ENCODE data around the gene PCDH12.

Gene PCDH12

DNA sequence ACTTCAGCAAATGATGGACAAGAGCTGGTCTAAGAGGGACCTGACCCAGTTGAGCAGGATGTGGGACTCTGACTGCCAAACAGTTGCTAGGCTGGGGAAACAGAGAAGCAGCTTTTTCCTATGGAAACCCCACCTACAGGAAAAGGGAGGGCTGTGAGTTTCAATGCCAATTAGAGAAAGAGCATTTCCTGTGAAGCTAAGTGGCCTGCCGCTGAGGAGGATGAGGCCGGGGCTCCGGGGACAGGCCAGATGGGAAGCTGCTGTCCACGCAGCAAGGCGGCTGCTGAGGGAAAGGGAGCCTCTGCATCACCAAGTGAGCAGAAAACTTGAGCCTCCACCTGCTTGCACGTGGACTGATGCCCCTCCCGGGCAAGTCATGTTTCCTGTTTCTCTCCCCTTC is at the start of gene PCDH12:
PCDH12 (minus strand) TSS at position 90 of the 400 bp plus-strand sequence. CDS start 351 bp downstream, outside the sequence.
- TF ChIP-seq, protein P1, sequence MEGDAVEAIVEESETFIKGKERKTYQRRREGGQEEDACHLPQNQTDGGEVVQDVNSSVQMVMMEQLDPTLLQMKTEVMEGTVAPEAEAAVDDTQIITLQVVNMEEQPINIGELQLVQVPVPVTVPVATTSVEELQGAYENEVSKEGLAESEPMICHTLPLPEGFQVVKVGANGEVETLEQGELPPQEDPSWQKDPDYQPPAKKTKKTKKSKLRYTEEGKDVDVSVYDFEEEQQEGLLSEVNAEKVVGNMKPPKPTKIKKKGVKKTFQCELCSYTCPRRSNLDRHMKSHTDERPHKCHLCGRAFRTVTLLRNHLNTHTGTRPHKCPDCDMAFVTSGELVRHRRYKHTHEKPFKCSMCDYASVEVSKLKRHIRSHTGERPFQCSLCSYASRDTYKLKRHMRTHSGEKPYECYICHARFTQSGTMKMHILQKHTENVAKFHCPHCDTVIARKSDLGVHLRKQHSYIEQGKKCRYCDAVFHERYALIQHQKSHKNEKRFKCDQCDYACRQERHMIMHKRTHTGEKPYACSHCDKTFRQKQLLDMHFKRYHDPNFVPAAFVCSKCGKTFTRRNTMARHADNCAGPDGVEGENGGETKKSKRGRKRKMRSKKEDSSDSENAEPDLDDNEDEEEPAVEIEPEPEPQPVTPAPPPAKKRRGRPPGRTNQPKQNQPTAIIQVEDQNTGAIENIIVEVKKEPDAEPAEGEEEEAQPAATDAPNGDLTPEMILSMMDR (IDR thresholded peaks at IDR 0.05; ENCODE audit: low read depth, low read length, missing control alignments): no peak
- DNase-seq (ENCODE audit: extremely low read depth, low read depth): no peak
- no peak within 1 kb of the TSS for H3K4me3 ChIP-seq (replicated peaks; ENCODE audit: low read depth, low read length)

DNA sequence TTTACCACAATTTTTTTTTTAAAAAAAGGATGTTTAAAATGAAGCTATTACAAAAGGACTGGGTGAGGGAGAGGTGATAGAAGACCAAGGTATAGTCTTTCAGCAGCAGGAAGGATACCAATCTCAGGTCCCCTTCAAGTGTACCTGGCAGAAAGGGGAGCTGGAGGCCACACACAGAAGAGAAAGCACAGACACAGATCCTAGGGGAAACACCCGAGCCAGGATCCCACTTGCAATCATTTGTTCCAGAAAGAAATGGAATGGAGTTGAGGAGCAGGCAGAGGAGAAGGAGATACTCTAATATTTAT is 49.2 kb upstream of the PCDH12 start:
- TF ChIP-seq, protein P1 (IDR thresholded peaks at IDR 0.05; ENCODE audit: low read depth, low read length, missing control alignments): no peak
- no peak overlapping the region for H3K4me3 ChIP-seq (replicated peaks; ENCODE audit: low read depth, low read length)
- no peak for DNase-seq (ENCODE audit: extremely low read depth, low read depth)

DNA sequence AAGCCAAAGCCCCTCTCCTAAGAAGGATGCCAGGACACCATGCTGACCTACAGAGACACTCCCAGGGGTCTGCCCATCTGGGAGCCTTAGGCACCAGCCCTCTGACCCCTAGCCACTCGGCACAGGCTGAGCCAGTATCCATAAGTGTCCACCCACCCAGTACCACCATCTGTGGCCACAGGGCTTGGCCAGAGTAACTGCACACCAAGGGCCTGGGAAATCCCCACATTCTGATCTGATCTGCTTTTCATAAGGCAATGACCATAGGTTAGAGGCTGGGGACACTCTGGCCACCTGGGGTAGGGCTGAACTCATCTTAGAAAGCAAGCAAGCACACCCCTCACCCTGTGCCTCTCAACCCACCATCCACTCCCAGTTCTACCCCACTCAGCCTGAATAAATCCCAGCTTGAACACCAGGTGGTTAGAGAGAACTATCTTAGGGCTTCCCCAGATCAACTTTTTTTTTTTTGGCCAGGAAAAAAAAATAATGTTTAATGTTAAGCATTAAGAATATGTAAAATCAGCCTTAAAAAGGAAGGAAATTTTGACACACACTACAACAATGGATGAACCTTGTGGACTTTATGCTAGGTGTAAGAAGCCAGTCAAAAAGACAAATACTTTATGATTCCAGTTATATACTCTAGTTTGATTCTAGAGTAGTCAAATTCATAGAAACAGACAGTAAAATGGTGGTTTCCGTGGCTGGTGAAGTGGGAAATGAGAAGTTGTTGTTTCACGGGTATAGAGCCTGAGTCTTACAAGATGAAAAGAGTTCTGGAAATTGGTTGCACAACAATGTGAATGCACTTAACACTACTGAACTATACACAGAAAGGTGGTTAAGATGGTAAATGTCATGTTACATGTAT is 48.6 kb upstream of the PCDH12 start:
- TF ChIP-seq, protein P1 (IDR thresholded peaks at IDR 0.05; ENCODE audit: low read depth, low read length, missing control alignments): no peak
- no peak overlapping the region for H3K4me3 ChIP-seq (replicated peaks; ENCODE audit: low read depth, low read length)
- no peak for DNase-seq (ENCODE audit: extremely low read depth, low read depth)

DNA sequence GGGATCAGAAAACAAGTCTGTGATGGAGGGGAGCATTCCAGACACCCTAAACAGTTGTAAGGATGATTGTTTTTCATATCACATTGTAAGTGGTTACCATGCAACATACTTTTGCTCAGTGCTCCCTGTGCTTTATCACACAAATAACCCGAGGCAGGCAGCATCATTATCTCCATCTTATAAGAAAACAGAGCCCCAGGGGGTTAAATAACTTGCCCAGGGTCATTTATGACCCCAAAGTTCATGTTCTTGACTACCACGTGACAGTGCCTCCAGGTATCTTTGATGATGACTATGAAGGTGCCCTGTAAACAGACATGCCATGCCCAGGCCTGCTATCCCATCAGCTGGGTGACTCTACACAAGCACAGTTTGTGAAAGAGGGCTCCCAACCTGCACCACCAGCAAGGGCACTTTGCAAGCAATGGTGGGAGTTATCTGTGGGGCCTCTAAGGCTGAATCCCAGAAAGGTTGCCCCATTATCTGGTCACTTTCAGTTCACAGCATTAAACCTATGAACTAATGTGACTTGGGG is 45.3 kb upstream of the PCDH12 start:
- no peak overlapping the region for H3K4me3 ChIP-seq (replicated peaks; ENCODE audit: low read depth, low read length)
- no peak for DNase-seq (ENCODE audit: extremely low read depth, low read depth)
- TF ChIP-seq, protein P1 (IDR thresholded peaks at IDR 0.05; ENCODE audit: low read depth, low read length, missing control alignments): no peak

DNA sequence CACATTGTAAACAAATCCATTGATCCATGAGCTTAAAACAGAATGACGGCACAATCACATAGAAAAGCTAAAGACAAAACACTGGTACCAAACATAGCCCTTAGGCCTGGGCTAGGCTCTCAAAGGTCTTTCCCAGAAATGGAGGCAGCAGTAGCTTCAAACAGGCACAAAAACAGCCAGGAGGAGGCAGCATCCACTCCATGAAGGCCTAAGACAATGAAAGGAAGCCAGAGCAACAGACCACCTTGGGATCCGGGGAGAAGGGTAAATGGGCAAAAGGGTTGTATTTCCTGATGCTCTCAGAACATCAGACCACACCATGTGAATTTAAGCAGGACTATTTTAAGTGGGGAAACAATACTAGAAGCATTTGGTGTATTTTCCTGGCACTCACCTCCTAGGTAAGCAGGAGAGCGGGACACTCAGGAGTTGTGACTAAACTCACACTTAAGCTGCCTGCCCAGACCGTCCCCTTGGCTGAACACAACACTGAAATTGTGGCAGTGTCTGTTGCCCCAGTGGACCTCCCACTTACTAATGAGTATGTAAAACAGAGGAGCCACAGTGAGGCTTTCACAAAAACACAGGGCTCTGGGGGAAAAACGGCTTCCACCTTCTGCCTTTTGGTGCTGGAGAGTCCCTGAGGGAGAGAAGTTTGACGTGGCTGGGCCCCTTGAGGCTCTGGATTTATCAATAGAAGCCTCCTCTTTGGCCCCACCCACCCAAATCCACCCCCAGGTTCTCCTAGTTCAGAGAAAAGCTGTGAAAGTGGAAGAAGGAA is 42.9 kb upstream of the PCDH12 start:
- no peak overlapping the region for H3K4me3 ChIP-seq (replicated peaks; ENCODE audit: low read depth, low read length)
- TF ChIP-seq, protein P1 (IDR thresholded peaks at IDR 0.05; ENCODE audit: low read depth, low read length, missing control alignments): peak; percentile 44
- no peak for DNase-seq (ENCODE audit: extremely low read depth, low read depth)

DNA sequence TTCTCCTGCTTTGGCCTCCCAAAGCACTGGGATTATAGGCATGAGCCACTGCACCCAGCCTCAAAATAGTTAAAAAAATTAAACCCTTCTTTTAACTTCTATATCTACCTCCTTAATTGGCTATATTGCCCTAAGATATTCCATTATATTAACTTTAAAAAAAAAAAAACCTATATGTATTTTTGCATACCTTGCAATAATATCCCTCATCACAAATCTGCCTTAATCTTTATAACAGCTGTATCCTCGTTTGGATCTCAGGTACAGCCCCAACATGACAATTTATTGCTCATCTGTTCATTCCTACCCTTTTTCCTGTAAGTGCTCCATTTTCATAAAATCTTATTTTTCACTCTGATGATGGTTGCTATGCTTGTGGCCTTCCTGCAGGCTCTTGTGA is 42.2 kb upstream of the PCDH12 start:
- TF ChIP-seq, protein P1 (IDR thresholded peaks at IDR 0.05; ENCODE audit: low read depth, low read length, missing control alignments): no peak
- no peak for DNase-seq (ENCODE audit: extremely low read depth, low read depth)
- H3K4me3 ChIP-seq (replicated peaks; ENCODE audit: low read depth, low read length): no peak overlapping the region
